WTC11 (cell line): ENCODE measurements around the gene SORCS1. TPM values are rescaled to one million over a fixed set of nuclear protein-coding genes. Genes with fewer than 3 reads are reported as not detected.

Source experiments
- ATAC-seq: fragments of 200-7000 bp; cut with Tn5 transposase; 2 replicates; pipeline ENCODE4 v1.10.0; 2021; ENCODE audit warnings: mild to moderate bottlenecking, moderate library complexity
- CTCF ChIA-PET: fragments of 300-600 bp; sonication (Branson Sonifier 250); formaldehyde crosslinking; loops from one replicate; lab custom pipeline; 2021; ENCODE audit warnings: antibody characterized with exemption; lab: Charles Lee
- POLR2A ChIA-PET: fragments of 350-600 bp; sonication (Branson Sonifier 250); formaldehyde crosslinking; loops from one replicate; lab custom pipeline; 2021; ENCODE audit warnings: antibody characterized with exemption; lab: Charles Lee
- DNase-seq: peaks from one replicate; pipeline ENCODE4 v3.0.0; 2021; ENCODE audit warnings: low spot score
- H3K27ac Mint-ChIP-seq: 2 replicates; pipeline ENCODE4 v1.8.0; 2021; ENCODE audit warnings: mixed read lengths
- H3K27me3 Mint-ChIP-seq: 2 replicates; pipeline ENCODE4 v1.8.0; 2021; ENCODE audit warnings: low read depth, mild to moderate bottlenecking, moderate library complexity, mixed read lengths
- H3K36me3 Mint-ChIP-seq: 2 replicates; pipeline ENCODE4 v1.8.0; 2021; ENCODE audit warnings: mixed read lengths
- H3K4me1 Mint-ChIP-seq: 2 replicates; pipeline ENCODE4 v1.8.0; 2022; ENCODE audit warnings: mixed read lengths
- H3K4me3 Mint-ChIP-seq: 2 replicates; pipeline ENCODE4 v1.8.0; 2021; ENCODE audit warnings: mild to moderate bottlenecking, moderate library complexity, mixed read lengths
- H3K9me3 Mint-ChIP-seq: 2 replicates; pipeline ENCODE4 v1.8.0; 2021; ENCODE audit warnings: mixed read lengths
- CREB1 ChIP-seq: sonication (generic); formaldehyde crosslinking; IDR thresholded peaks from 2 replicates; pipeline ENCODE4 v1.8.0; 2023; ENCODE audit warnings: mild to moderate bottlenecking, missing genetic modification reagents
- CTCF ChIP-seq: fragments of 200-600 bp; IDR thresholded peaks from 2 replicates; pipeline ENCODE4 v1.8.0; 2022; ENCODE audit warnings: antibody characterized with exemption
- ELF4 ChIP-seq: sonication (generic); formaldehyde crosslinking; IDR thresholded peaks from 2 replicates; pipeline ENCODE4 v1.8.1; 2022; ENCODE audit warnings: low read depth, mild to moderate bottlenecking, moderate library complexity, missing genetic modification reagents
- ESRRA ChIP-seq: sonication (generic); formaldehyde crosslinking; IDR thresholded peaks from 2 replicates; pipeline ENCODE4 v1.8.1; 2022; ENCODE audit warnings: mild to moderate bottlenecking, missing genetic modification reagents, borderline replicate concordance
- ETV6 ChIP-seq: sonication (generic); formaldehyde crosslinking; IDR thresholded peaks from 2 replicates; pipeline ENCODE4 v1.8.1; 2022; ENCODE audit warnings: mild to moderate bottlenecking, missing genetic modification reagents
- FOXP4 ChIP-seq: sonication (generic); formaldehyde crosslinking; IDR thresholded peaks from 2 replicates; pipeline ENCODE4 v1.8.0; 2022; ENCODE audit warnings: mild to moderate bottlenecking, missing genetic modification reagents
- IRF1 ChIP-seq: sonication (generic); formaldehyde crosslinking; IDR thresholded peaks from 2 replicates; pipeline ENCODE4 v1.8.0; 2023; ENCODE audit warnings: missing genetic modification reagents
- MYBL2 ChIP-seq: sonication (generic); formaldehyde crosslinking; IDR thresholded peaks from 2 replicates; pipeline ENCODE4 v1.8.1; 2023; ENCODE audit warnings: mild to moderate bottlenecking, moderate library complexity, missing genetic modification reagents
- NFE2L1 ChIP-seq: sonication (generic); formaldehyde crosslinking; IDR thresholded peaks from 2 replicates; pipeline ENCODE4 v1.8.1; 2023; ENCODE audit warnings: missing genetic modification reagents
- NR2C2 ChIP-seq: sonication (generic); formaldehyde crosslinking; IDR thresholded peaks from 2 replicates; pipeline ENCODE4 v1.8.0; 2022; ENCODE audit warnings: mild to moderate bottlenecking, missing genetic modification reagents
- OVOL2 ChIP-seq: fragments of 250-450 bp; sonication (Bioruptor Pico); IDR thresholded peaks from 2 replicates; pipeline ENCODE4 v1.9.0; 2021; ENCODE audit warnings: mild to moderate bottlenecking, borderline replicate concordance
- SOX15 ChIP-seq: fragments of 250-450 bp; sonication (Bioruptor Pico); IDR thresholded peaks from 2 replicates; pipeline ENCODE4 v1.9.0; 2021; ENCODE audit warnings: mild to moderate bottlenecking
- TP53 ChIP-seq: sonication (generic); formaldehyde crosslinking; IDR thresholded peaks from 2 replicates; pipeline ENCODE4 v1.8.1; 2023; ENCODE audit warnings: mild to moderate bottlenecking, missing genetic modification reagents
- ZBTB21 ChIP-seq: sonication (generic); formaldehyde crosslinking; IDR thresholded peaks from 2 replicates; pipeline ENCODE4 v1.8.1; 2023; ENCODE audit warnings: mild to moderate bottlenecking, missing genetic modification reagents, borderline replicate concordance
- ZNF121 ChIP-seq: sonication (generic); formaldehyde crosslinking; IDR thresholded peaks from 2 replicates; pipeline ENCODE4 v1.8.0; 2023; ENCODE audit warnings: missing genetic modification reagents
- ZNF219 ChIP-seq: sonication (generic); formaldehyde crosslinking; IDR thresholded peaks from 2 replicates; pipeline ENCODE4 v1.8.0; 2023; ENCODE audit warnings: missing genetic modification reagents, mild to moderate bottlenecking, borderline replicate concordance
- ZNF425 ChIP-seq: fragments of 250-450 bp; sonication (Bioruptor Pico); conservative IDR thresholded peaks from 2 replicates; pipeline ENCODE4 v1.9.0; 2021; ENCODE audit warnings: mild to moderate bottlenecking
- ZNF671 ChIP-seq: fragments of 250-450 bp; sonication (Bioruptor Pico); IDR thresholded peaks from 2 replicates; pipeline ENCODE4 v1.8.0; 2021; ENCODE audit warnings: mild to moderate bottlenecking
- total RNA-seq: library from RNA; stranded (reverse); gene quantifications from 3 replicates; pipeline ENCODE4 v1.2.3, GENCODE V29; 2021
- TF ChIP-seq, protein P1 (sequence below): fragments of 250-450 bp; sonication (Bioruptor Pico); IDR thresholded peaks from 2 replicates; pipeline ENCODE4 v1.9.0; 2021; ENCODE audit warnings: mild to moderate bottlenecking
- TF ChIP-seq, protein P2 (sequence below): sonication (generic); formaldehyde crosslinking; IDR thresholded peaks from 2 replicates; pipeline ENCODE4 v1.8.1; 2023; ENCODE audit warnings: mild to moderate bottlenecking, missing genetic modification reagents, moderate library complexity
- TF ChIP-seq, protein P3 (sequence below): sonication (generic); formaldehyde crosslinking; IDR thresholded peaks from 2 replicates; pipeline ENCODE4 v1.8.1; 2023; ENCODE audit warnings: mild to moderate bottlenecking, missing genetic modification reagents

Gene SORCS1
- total RNA-seq, 1 experiment from 2014 or later = 3.3 TPM

GRCh38 chr10:106727170-106727569 lies 437.3 kb downstream of the SORCS1 start:
- CTCF ChIA-PET = interaction anchor here (1.1 kb wide), 2 partner anchors 19 to 22 kb away, joined by 3 to 6 read pairs; no protein-coding TSS in a partner anchor
- H3K4me3 Mint-ChIP-seq = no peak overlapping the region
- H3K27ac Mint-ChIP-seq = no peak overlapping the region
- DNase-seq = no peak
- no peaks in the 10 kb centered on the region for H3K36me3 Mint-ChIP-seq
- ATAC-seq = no peak
- TF ChIP-seq OVOL2 (CRISPR knock-in tag) (no peak), TP53 (CRISPR knock-in tag) (no peak), ESRRA (CRISPR knock-in tag) (no peak), MYBL2 (CRISPR knock-in tag) (no peak), ZNF121 (CRISPR knock-in tag) (peak; percentile 76; the same call in 1 of the 2 replicates)
- H3K9me3 Mint-ChIP-seq = no peaks in the 10 kb centered on the region
- H3K27me3 Mint-ChIP-seq = no peaks in the 10 kb centered on the region
- peaks cover 2% of the 10 kb centered on the region; the same call in 1 of the 2 replicates for H3K4me1 Mint-ChIP-seq
- POLR2A ChIA-PET = interaction anchor here (0.7 kb wide), 1 partner anchor 14 kb away, joined by 5 read pairs; no protein-coding TSS in a partner anchor

DNA sequence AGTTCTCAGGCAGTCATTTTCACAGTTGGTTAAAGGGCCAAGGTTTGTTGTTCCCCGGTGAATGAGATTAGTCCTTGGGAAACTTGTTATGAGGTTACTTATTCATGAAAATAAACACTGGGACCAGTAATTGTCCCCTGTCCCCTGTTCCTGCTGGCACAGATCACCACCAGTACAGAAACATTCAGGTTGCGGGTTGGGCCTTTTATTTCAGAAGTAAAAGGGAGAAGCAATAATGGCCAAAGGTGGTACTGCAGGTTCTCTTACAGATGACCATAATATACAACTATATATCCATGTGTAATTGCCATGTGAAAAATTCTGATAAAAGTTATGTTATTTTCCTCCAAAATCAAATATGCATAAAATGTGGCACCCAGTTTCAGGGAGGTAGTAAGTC lies 442.0 kb downstream of the SORCS1 start:
- DNase-seq = no peak
- ChIA-PET CTCF (no interaction called here), POLR2A (no interaction called here)
- no peak for TF ChIP-seq ZNF219 (CRISPR knock-in tag)
- no peak for TF ChIP-seq OVOL2 (CRISPR knock-in tag)
- TF ChIP-seq ELF4 (CRISPR knock-in tag) = no peak
- TF ChIP-seq, protein P1, sequence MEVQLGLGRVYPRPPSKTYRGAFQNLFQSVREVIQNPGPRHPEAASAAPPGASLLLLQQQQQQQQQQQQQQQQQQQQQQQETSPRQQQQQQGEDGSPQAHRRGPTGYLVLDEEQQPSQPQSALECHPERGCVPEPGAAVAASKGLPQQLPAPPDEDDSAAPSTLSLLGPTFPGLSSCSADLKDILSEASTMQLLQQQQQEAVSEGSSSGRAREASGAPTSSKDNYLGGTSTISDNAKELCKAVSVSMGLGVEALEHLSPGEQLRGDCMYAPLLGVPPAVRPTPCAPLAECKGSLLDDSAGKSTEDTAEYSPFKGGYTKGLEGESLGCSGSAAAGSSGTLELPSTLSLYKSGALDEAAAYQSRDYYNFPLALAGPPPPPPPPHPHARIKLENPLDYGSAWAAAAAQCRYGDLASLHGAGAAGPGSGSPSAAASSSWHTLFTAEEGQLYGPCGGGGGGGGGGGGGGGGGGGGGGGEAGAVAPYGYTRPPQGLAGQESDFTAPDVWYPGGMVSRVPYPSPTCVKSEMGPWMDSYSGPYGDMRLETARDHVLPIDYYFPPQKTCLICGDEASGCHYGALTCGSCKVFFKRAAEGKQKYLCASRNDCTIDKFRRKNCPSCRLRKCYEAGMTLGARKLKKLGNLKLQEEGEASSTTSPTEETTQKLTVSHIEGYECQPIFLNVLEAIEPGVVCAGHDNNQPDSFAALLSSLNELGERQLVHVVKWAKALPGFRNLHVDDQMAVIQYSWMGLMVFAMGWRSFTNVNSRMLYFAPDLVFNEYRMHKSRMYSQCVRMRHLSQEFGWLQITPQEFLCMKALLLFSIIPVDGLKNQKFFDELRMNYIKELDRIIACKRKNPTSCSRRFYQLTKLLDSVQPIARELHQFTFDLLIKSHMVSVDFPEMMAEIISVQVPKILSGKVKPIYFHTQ = no peak
- no peak for TF ChIP-seq ZNF425 (CRISPR knock-in tag)
- TF ChIP-seq ZNF671 (CRISPR knock-in tag) = no peak
- TF ChIP-seq ETV6 (CRISPR knock-in tag) = no peak
- TF ChIP-seq NFE2L1 (CRISPR knock-in tag) = no peak
- no peak for TF ChIP-seq NR2C2 (CRISPR knock-in tag)
- TF ChIP-seq SOX15 (CRISPR knock-in tag) = no peak
- TF ChIP-seq IRF1 = no peak
- Mint-ChIP-seq H3K27me3 (no peaks in the 10 kb centered on the region), H3K9me3 (peaks cover 22% of the 10 kb centered on the region), H3K36me3 (peaks cover 17% of the 10 kb centered on the region), H3K27ac (no peak overlapping the region), H3K4me1 (peaks cover 15% of the 10 kb centered on the region), H3K4me3 (no peak overlapping the region)
- ATAC-seq = peak; percentile 71

GRCh38 chr10:106720683-106721082 lies 443.8 kb downstream of the SORCS1 start:
- H3K27me3 Mint-ChIP-seq = no peaks in the 10 kb centered on the region
- H3K9me3 Mint-ChIP-seq = peaks cover 22% of the 10 kb centered on the region
- ChIA-PET POLR2A (interaction anchor here (0.6 kb wide), 1 partner anchor 31 kb away, joined by 3 read pairs; no protein-coding TSS in a partner anchor), CTCF (interaction anchor here (1.1 kb wide), 1 partner anchor 14 kb away, joined by 3 read pairs; no protein-coding TSS in a partner anchor)
- peak; percentile 44; the same call in 1 of the 2 replicates for ATAC-seq
- DNase-seq = no peak
- H3K4me1 Mint-ChIP-seq = peaks cover 15% of the 10 kb centered on the region
- H3K4me3 Mint-ChIP-seq = no peak overlapping the region
- peak overlapping the region; percentile 25; the same call in 1 of the 2 replicates for H3K27ac Mint-ChIP-seq
- peaks cover 17% of the 10 kb centered on the region for H3K36me3 Mint-ChIP-seq
- no peak for TF ChIP-seq FOXP4 (CRISPR knock-in tag)
- TF ChIP-seq, protein P2, sequence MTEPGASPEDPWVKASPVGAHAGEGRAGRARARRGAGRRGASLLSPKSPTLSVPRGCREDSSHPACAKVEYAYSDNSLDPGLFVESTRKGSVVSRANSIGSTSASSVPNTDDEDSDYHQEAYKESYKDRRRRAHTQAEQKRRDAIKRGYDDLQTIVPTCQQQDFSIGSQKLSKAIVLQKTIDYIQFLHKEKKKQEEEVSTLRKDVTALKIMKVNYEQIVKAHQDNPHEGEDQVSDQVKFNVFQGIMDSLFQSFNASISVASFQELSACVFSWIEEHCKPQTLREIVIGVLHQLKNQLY (CRISPR knock-in tag) = no peak
- no peak for TF ChIP-seq ZNF121 (CRISPR knock-in tag)
- no peak for TF ChIP-seq ZBTB21 (CRISPR knock-in tag)
- no peak for TF ChIP-seq CTCF
- TF ChIP-seq, protein P3, sequence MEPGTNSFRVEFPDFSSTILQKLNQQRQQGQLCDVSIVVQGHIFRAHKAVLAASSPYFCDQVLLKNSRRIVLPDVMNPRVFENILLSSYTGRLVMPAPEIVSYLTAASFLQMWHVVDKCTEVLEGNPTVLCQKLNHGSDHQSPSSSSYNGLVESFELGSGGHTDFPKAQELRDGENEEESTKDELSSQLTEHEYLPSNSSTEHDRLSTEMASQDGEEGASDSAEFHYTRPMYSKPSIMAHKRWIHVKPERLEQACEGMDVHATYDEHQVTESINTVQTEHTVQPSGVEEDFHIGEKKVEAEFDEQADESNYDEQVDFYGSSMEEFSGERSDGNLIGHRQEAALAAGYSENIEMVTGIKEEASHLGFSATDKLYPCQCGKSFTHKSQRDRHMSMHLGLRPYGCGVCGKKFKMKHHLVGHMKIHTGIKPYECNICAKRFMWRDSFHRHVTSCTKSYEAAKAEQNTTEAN (CRISPR knock-in tag) = no peak
- no peak for TF ChIP-seq CREB1
